ENCODE measurements around the gene ATP2B1.

GRCh38 chr12:89542912-89543592 is 165.6 kb downstream of the ATP2B1 start:
- TF ChIP-seq HOXA7 (CRISPR knock-in tag; IDR thresholded peaks at IDR 0.05; ENCODE audit: borderline replicate concordance): no peak
- no peak for TF ChIP-seq ZNF24 (tag by site-specific recombination; IDR thresholded peaks at IDR 0.05)
- TF ChIP-seq, protein P1, sequence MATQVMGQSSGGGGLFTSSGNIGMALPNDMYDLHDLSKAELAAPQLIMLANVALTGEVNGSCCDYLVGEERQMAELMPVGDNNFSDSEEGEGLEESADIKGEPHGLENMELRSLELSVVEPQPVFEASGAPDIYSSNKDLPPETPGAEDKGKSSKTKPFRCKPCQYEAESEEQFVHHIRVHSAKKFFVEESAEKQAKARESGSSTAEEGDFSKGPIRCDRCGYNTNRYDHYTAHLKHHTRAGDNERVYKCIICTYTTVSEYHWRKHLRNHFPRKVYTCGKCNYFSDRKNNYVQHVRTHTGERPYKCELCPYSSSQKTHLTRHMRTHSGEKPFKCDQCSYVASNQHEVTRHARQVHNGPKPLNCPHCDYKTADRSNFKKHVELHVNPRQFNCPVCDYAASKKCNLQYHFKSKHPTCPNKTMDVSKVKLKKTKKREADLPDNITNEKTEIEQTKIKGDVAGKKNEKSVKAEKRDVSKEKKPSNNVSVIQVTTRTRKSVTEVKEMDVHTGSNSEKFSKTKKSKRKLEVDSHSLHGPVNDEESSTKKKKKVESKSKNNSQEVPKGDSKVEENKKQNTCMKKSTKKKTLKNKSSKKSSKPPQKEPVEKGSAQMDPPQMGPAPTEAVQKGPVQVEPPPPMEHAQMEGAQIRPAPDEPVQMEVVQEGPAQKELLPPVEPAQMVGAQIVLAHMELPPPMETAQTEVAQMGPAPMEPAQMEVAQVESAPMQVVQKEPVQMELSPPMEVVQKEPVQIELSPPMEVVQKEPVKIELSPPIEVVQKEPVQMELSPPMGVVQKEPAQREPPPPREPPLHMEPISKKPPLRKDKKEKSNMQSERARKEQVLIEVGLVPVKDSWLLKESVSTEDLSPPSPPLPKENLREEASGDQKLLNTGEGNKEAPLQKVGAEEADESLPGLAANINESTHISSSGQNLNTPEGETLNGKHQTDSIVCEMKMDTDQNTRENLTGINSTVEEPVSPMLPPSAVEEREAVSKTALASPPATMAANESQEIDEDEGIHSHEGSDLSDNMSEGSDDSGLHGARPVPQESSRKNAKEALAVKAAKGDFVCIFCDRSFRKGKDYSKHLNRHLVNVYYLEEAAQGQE (tag by site-specific recombination; IDR thresholded peaks at IDR 0.05): no peak
- TF ChIP-seq TRIM28 (IDR thresholded peaks at IDR 0.05; ENCODE audit: borderline replicate concordance, low read length): no peak
- TF ChIP-seq KLF9 (tag by site-specific recombination; IDR thresholded peaks at IDR 0.05; ENCODE audit: low read depth): no peak
- peak; percentile 74 for TF ChIP-seq CTCF (tag by site-specific recombination; IDR thresholded peaks at IDR 0.05)
- no peak for TF ChIP-seq YY1 (tag by site-specific recombination; IDR thresholded peaks at IDR 0.05)

Measured in HEK293 (cell line).